ENCODE data around the gene DAZL. TPM values are rescaled to one million over a fixed set of nuclear protein-coding genes. Genes with fewer than 3 reads are reported as not detected.

The DAZL gene, protein sequence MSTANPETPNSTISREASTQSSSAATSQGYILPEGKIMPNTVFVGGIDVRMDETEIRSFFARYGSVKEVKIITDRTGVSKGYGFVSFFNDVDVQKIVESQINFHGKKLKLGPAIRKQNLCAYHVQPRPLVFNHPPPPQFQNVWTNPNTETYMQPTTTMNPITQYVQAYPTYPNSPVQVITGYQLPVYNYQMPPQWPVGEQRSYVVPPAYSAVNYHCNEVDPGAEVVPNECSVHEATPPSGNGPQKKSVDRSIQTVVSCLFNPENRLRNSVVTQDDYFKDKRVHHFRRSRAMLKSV
- total RNA-seq (2021) = not detected in 2 replicates
- Bru-seq, nascent RNA = percentile 4 among the genes with signal in this experiment
- BruChase-seq, experiment 1, labeled RNA remaining after a 2-hour chase = percentile 10 among the genes with signal in this experiment
- BruChase-seq, experiment 2, labeled RNA remaining after a 6-hour chase = percentile 5 among the genes with signal in this experiment
- long read RNA-seq = 0 reads

DNA sequence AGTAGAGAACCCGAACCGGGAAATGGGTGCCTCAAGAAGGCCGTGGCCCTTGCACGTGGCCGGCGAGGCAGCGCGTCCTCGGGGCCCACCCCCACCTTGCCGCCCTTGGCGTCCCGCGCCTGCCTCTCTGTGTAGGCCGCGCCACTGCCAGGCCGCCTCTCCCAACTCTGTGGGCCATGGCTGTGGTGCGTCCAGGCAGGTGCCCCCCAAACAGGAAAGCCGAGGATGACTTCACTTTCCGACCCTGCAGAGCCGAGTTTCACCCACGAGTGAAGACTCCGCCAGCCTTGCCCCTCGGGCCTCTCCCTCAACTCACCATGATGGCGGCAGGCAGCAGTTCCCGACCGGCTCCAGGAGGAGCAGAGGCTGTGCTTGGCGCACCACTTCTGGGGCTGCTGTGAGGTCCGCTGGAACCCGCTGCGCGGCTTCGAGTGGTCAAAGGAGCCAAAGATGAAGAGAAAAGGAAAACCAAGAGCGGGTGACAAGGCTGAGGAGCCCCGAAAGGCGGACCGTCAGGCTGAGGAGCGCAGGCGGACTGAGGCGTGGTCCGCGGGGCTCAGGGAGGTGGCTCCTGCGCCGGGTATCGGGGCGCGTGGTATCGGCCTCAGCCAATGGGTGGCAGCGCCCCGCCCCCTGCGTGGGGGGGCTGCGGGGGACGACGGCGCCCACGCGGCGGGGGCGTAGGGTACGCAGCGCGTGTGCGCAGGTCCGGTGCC lies at the start of gene DAZL:
Gene DAZL, minus strand, starts transcription at position 537 of the 716 bp plus-strand sequence. Its CDS starts 218 bp downstream, at position 319.
- no peaks in the 10 kb centered on the region for H3K9me2 ChIP-seq (ENCODE audit: insufficient read depth)
- no peaks in the 10 kb centered on the region for H3K79me2 ChIP-seq (ENCODE audit: low read depth)
- intact Hi-C loops (cut with micrococcal nuclease; ENCODE audit: unreplicated experiment) = no loop called here
- no peak within 1 kb of the TSS for H3K4me3 ChIP-seq
- POLR2A ChIA-PET (ENCODE audit: unreplicated experiment) = no interaction called here
- H3K36me3 ChIP-seq (ENCODE audit: low read depth) = no peaks in the 10 kb centered on the region
- no peaks in the 10 kb centered on the region for H3K27me3 ChIP-seq (ENCODE audit: insufficient read depth, low read depth)
- DNase-seq = no peak
- no peak within 1 kb of the TSS for H2AFZ ChIP-seq
- CTCF ChIA-PET = no interaction called here
- BruUV-seq (replicated peaks) = no TSS peak
- H4K20me1 ChIP-seq (ENCODE audit: insufficient read depth) = no peaks in the 10 kb centered on the region
- TF ChIP-seq, protein P1, sequence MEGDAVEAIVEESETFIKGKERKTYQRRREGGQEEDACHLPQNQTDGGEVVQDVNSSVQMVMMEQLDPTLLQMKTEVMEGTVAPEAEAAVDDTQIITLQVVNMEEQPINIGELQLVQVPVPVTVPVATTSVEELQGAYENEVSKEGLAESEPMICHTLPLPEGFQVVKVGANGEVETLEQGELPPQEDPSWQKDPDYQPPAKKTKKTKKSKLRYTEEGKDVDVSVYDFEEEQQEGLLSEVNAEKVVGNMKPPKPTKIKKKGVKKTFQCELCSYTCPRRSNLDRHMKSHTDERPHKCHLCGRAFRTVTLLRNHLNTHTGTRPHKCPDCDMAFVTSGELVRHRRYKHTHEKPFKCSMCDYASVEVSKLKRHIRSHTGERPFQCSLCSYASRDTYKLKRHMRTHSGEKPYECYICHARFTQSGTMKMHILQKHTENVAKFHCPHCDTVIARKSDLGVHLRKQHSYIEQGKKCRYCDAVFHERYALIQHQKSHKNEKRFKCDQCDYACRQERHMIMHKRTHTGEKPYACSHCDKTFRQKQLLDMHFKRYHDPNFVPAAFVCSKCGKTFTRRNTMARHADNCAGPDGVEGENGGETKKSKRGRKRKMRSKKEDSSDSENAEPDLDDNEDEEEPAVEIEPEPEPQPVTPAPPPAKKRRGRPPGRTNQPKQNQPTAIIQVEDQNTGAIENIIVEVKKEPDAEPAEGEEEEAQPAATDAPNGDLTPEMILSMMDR (conservative IDR thresholded peaks at IDR 0.05) = no peak
- no peak for TF ChIP-seq EZH2 (IDR thresholded peaks at IDR 0.05; ENCODE audit: low read depth)
- H3K4me1 ChIP-seq (replicated peaks; ENCODE audit: insufficient read depth) = peaks cover 32% of the 10 kb centered on the region
- H3K4me2 ChIP-seq = peak within 1 kb of the TSS; percentile 54
- 0 out of 2 replicates have a peak within 1 kb of the TSS, but pooled peaks have one; percentile 12 for H3K27ac ChIP-seq
- no peaks in the 10 kb centered on the region for H3K9me3 ChIP-seq (ENCODE audit: insufficient read depth, low read depth)
- peaks cover 13% of the 10 kb centered on the region; the same call in 1 of the 2 replicates for H3F3A ChIP-seq (ENCODE audit: insufficient read depth, low read depth)

GRCh38 chr3:16654976-16655375 lies 49.8 kb upstream of the DAZL start:
- intact Hi-C loops (cut with micrococcal nuclease; ENCODE audit: unreplicated experiment) = no loop called here
- no peak overlapping the region for H2AFZ ChIP-seq
- H3K4me2 ChIP-seq = no peak overlapping the region
- no peaks in the 10 kb centered on the region for H3K27me3 ChIP-seq (ENCODE audit: insufficient read depth, low read depth)
- H3K27ac ChIP-seq = no peak overlapping the region
- TF ChIP-seq, protein P1 (conservative IDR thresholded peaks at IDR 0.05) = no peak
- TF ChIP-seq EZH2 (IDR thresholded peaks at IDR 0.05; ENCODE audit: low read depth) = no peak
- no peaks in the 10 kb centered on the region for H4K20me1 ChIP-seq (ENCODE audit: insufficient read depth)
- no peak overlapping the region for H3K4me3 ChIP-seq
- DNase-seq = no peak
- CTCF ChIA-PET = no interaction called here
- H3K9me2 ChIP-seq (ENCODE audit: insufficient read depth) = no peaks in the 10 kb centered on the region
- H3K9me3 ChIP-seq (ENCODE audit: insufficient read depth, low read depth) = no peaks in the 10 kb centered on the region
- no peaks in the 10 kb centered on the region for H3K79me2 ChIP-seq (ENCODE audit: low read depth)
- H3K36me3 ChIP-seq (ENCODE audit: low read depth) = no peaks in the 10 kb centered on the region
- H3K4me1 ChIP-seq (replicated peaks; ENCODE audit: insufficient read depth) = peaks cover 12% of the 10 kb centered on the region
- POLR2A ChIA-PET (ENCODE audit: unreplicated experiment) = no interaction called here
- H3F3A ChIP-seq (ENCODE audit: insufficient read depth, low read depth) = no peaks in the 10 kb centered on the region
- no TSS peak for BruUV-seq (replicated peaks)

GRCh38 chr3:16653712-16654111 lies 48.5 kb upstream of the DAZL start:
- ChIA-PET CTCF (no interaction called here), POLR2A (ENCODE audit: unreplicated experiment) (no interaction called here)
- Histone ChIP-seq H3K9me3 (ENCODE audit: insufficient read depth, low read depth) (no peaks in the 10 kb centered on the region), H2AFZ (no peak overlapping the region), H3K4me1 (replicated peaks; ENCODE audit: insufficient read depth) (no peaks in the 10 kb centered on the region; the same call in 1 of the 2 replicates), H3K9me2 (ENCODE audit: insufficient read depth) (no peaks in the 10 kb centered on the region), H3K4me2 (no peak overlapping the region), H3K4me3 (no peak overlapping the region), H4K20me1 (ENCODE audit: insufficient read depth) (no peaks in the 10 kb centered on the region), H3K36me3 (ENCODE audit: low read depth) (no peaks in the 10 kb centered on the region), H3K27me3 (ENCODE audit: insufficient read depth, low read depth) (no peaks in the 10 kb centered on the region), H3K27ac (no peak overlapping the region), H3F3A (ENCODE audit: insufficient read depth, low read depth) (no peaks in the 10 kb centered on the region; the same call in 1 of the 2 replicates), H3K79me2 (ENCODE audit: low read depth) (no peaks in the 10 kb centered on the region)
- intact Hi-C loops (cut with micrococcal nuclease; ENCODE audit: unreplicated experiment) = no loop called here
- no peak for DNase-seq
- BruUV-seq (replicated peaks) = no TSS peak
- no peak for TF ChIP-seq EZH2 (IDR thresholded peaks at IDR 0.05; ENCODE audit: low read depth)
- TF ChIP-seq, protein P1 (conservative IDR thresholded peaks at IDR 0.05) = no peak

Data from PC-9 (cell line).